GM21528 (cell line): ENCODE results near the gene PRRC1.
A peak's percentile ranks its signal among the peaks of the same experiment; 100 is the strongest.

ENCODE experiments used
- ATAC-seq: cut with Tn5 transposase; IDR thresholded peaks from one replicate; pipeline ENCODE4 v1.9.1; 2021; ENCODE audit warnings: mild to moderate bottlenecking, moderate library complexity; ENCODE audit not compliant: unreplicated experiment, low FRiP score

The PRRC1 gene

GRCh38 chr5:127517480-127518318, at the start of gene PRRC1:
Gene PRRC1 (plus strand): TSS chr5:127517640. CDS start chr5:127523480, 5,840 bp downstream.
- peak; percentile 94 for ATAC-seq

- no peak for ATAC-seq
These were observed 46.2 kb upstream of the PRRC1 start for GRCh38 chr5:127471211-127471610.

DNA sequence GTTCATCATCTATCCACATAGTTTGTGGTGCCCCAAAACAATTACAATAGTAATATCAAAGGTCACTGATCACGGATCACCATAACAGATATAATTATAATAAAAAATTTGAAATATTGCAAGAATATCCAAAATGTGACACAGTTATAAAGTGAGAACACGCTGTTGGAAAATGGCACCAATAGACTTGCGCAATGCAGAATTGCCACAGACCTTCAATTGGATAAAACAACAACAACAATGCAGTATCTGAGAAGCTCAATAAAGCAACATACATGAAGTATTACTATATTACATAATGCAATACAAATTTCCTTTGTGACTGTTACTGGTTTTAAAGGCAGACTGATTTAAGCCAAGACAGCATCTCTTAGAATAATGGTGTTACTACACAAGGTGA, 44.7 kb upstream of the PRRC1 start:
- no peak for ATAC-seq

GRCh38 chr5:127486471-127486870, 31.0 kb upstream of the PRRC1 start:
- no peak for ATAC-seq

GRCh38 chr5:127492854-127493738, 24.3 kb upstream of the PRRC1 start:
- ATAC-seq: peak; percentile 83

- no peak for ATAC-seq
These were observed 18.9 kb upstream of the PRRC1 start for GRCh38 chr5:127498548-127498947.

- no peak for ATAC-seq
These were observed 11.5 kb upstream of the PRRC1 start for GRCh38 chr5:127505905-127506304.

DNA sequence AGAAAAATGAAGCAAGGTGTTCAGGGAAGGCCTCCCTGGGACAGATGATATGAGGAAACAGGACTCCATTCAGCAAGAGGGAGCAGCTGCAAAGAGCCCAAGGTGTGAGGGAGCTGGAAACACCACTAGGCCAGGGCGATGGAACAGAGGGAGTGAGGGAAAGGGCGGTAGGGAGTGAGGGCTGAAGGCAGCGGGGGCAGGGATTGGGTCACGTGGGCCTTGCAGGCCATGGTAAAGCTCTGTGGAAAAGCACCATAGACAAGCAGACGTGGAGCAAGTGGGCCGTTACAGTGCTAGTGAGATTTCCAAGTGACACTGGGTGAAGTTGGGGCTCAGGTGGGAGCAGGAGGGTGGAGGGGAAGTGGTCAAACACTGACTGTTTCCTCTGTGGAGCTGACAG, 10.8 kb upstream of the PRRC1 start:
- no peak for ATAC-seq

- ATAC-seq: no peak
These were observed 8.6 kb upstream of the PRRC1 start for GRCh38 chr5:127508644-127509373.

GRCh38 chr5:127513408-127513970, 4.0 kb upstream of the PRRC1 start:
- ATAC-seq: no peak

DNA sequence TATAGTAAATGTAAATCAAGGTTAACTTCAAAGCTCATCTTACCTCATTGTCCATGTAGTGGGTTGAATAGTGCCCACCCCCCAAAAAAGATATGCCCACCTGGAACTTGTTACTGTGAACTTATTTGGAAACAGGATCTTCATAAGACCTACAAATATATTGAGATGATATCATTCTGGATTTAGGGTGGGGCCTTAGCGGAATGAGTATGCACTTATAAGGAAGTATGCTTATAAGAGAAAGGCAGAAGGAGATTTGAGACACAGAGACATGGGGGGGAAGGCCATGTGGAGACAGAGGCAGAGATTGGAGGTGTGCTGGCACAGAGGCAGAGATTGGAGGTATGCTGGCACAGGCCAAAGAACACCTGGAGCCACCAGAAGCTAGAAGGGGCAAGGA, 2.6 kb upstream of the PRRC1 start:
- ATAC-seq: no peak

DNA sequence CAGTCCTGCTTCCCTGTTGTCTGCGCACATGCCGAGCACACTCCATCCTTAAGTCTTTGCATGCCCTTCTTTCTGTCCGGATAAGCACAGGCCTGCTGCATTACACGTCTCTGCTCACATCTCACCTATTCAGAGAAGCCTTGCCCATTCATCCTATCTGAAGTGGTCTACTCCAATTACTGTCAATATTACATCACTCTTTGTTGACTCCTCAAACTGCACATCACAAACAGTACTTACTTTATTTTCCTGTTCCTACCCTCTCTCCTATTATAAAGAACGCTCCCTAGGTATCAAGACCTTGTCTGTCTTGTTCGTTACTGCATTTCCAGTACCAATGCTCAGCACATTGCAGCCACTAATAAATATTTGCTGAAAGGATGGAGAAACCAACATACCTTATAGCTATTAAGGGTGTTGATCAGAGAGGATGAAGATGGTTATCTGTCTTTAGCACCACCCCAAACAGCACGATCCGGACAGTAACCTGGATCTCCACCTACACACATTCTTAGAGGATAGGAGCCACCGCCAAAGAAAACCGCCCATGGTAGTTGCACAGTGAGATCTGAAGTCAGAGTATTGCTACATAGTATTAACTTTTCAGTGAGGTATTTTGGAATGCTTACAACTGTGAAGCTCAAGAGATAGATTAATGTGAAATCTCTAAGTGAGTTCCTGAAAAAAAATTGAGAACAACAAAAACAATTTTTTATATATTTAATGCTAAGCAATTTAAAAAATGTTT, 1.6 kb upstream of the PRRC1 start:
- ATAC-seq: no peak

DNA sequence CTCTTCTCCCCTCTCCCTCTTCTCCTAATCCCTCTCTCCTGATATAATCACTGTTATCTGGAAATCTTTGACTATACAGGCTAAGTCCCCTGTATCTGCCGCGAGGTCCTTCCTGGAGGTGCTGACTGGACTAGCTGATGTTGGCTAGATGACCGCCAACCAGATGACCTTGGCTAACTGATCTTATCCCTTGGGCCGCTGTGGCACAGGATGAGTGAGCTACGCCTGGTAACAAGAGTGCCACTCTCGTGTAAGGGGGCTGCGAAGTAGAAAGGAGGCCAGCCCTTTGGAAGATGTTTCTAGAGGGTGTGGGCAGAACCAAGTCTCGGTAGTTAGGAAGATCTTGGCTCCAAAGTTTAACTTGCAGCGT, 345 bp upstream of the PRRC1 start:
- peak; percentile 44 for ATAC-seq

- ATAC-seq: no peak
These were observed 830 bp downstream of the PRRC1 start for GRCh38 chr5:127518319-127518621.

DNA sequence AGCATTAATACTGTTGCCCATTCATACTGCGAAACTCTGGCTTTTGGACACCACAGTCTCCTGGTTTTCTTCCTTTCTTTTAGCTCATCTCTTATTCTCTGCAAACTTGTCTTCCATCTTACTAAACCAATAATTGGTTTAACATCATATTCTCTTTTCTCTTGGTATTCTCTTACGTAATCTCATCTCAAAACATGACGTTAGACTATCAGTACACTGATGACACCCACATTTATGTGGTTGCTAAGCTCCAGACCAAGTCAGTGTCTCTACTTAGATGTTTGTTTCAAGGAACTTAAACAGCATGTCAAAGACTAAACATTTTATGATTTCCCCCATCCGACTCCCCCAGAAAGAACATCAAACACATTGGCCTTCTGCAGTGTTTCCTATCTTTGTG, 2.1 kb downstream of the PRRC1 start:
- no peak for ATAC-seq

DNA sequence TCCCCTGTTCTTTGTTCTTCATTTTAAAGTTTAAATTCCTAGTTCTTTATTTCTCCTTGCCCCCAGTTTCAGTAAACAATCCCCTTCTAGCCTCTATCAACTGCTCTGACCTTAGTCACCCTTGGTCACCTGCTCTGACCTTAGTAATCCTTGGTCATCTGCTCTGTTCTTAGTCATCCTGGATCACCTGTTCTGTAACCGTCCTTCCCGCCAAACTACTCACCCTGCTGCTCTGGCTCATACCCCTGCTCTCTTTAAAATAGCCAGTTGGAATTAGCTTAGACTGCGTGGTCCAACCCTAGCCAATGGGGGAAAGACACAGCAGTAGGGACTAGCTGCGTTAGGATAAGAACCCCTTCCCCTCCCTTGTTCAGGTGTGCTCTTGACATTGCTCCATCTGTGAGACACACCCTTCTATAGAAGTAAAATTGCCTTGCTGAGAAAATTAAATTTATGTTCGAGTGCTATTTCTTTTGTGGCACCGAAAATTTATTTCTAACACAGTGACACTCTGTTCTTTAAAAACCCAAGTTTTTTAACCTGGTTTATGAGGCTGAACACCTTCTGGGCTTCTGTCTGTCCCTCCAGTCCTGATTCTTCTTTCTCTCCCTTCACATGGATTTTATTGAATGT, 3.8 kb downstream of the PRRC1 start:
- no peak for ATAC-seq

DNA sequence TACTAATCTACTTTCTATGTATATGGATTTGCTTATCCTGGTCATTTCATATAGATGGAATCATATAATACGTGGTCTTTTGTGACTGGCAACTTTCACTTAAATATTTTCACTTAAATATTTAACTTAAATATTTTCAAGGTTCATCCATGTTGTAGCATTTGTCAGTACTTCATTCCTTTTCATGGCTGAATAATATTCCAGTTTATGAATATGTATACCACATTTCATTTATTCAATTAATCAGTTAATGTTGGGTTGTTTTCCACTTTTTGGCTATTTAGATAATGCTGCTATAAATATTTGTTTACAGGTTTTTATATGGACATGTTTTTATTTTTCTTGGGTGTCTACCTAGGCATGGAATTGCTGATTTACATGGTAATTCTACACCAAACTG, 7.7 kb downstream of the PRRC1 start:
- ATAC-seq: no peak

DNA sequence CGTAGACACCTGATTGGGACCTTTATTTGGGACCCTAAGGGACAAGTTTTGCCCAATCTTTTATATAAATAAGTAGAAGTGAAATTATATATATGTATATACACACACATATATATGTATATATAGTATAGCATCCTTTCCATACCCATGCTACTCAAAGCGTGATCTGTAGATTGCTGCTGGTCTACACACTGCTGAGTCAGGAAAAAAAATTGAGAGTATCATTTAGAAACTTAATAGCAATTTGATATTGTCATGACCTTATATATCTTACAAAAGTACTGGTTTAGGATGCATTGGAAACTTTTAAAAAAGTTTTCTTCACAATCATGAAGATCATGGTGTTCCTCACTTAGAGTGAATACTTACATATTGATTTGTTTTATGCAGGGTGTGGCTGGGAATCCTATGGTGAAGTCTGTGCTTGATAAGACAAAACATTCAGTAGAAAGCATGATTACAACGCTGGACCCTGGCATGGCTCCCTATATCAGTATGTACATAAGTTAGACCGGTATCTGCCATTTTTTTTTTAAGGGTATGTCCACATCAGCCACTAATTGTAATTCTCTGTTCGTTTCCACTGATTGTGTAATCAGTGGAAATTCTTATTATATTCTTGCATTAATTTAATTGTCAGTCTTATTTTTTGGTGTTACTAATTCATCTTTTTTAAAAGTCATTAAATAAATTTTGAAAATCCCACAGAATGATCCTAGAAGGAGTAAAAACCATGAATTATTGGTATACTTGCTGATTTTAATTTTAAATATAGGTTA, 12.7 kb downstream of the PRRC1 start:
- ATAC-seq: no peak

DNA sequence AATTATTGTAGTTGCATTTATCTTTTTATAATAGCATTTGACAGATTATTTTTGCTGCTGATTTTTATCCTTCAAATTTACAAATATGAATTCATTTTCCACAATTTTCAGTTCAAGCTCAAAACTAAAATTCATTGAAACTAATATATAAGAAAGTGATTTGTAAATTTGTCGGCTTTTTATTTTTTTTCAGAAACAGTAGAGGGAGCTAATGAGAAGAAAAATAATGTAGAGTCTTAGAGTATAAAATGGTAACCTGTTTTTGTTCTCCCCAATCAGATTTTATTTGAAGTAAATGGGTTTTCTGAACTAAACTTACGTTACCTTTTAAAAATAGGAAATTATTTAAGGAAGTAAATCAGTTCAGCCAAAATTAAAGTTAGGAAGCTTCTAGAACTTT, 19.2 kb downstream of the PRRC1 start:
- ATAC-seq: no peak
